ENCODE data around the gene RAPH1. TPM values are rescaled to one million over a fixed set of nuclear protein-coding genes. Genes with fewer than 3 reads are reported as not detected.

Gene RAPH1
- polyA plus RNA-seq, 1 donor (not counting 4 experiments of a cell fraction or from before 2014, with no cell fraction given): 2.9 TPM

DNA sequence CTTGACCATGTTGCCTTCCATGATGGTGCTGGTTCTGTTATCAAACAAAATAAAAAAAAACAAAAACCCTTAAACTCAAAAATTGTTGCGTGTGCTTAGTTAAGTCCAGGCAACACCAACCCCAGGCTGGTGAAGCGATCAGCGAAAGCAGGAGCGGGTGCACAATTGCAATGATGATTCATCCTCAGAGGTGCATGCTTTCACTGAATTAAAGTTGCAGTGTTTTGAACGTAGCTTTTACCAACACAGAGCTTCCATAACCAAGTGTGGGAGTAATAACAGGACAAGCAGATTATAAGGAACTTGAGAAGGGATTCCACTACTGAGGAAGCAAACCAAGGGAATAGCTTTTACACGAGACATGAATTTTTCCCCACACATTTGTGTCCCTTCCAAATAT, 39.7 kb upstream of the RAPH1 start:
- Histone ChIP-seq H3K4me1 (ENCODE audit: control insufficient read depth, extremely low read depth, insufficient read depth, low read length) (peaks cover 24% of the 10 kb centered on the region), H3K4me2 (ENCODE audit: control insufficient read depth, extremely low read depth, insufficient read depth, low read depth, low read length) (peak overlapping the region; percentile 78), H3K79me2 (ENCODE audit: control insufficient read depth, insufficient read depth, low read length) (no peaks in the 10 kb centered on the region), H3K9me1 (ENCODE audit: control insufficient read depth, extremely low read depth, insufficient read depth, low read length) (no peaks in the 10 kb centered on the region), H3K9me3 (ENCODE audit: control insufficient read depth, low read depth, low read length) (no peaks in the 10 kb centered on the region), H4K20me1 (ENCODE audit: control insufficient read depth, extremely low read depth, insufficient read depth, low read length) (no peaks in the 10 kb centered on the region), H3K36me3 (ENCODE audit: control insufficient read depth in 2 of 2, extremely low read depth in 1 of 2, insufficient read depth in 2 of 2, low read length in 2 of 2) (no peaks in the 10 kb centered on the region), H3K27me3 (ENCODE audit: control insufficient read depth, extremely low read depth, insufficient read depth, low read length) (no peaks in the 10 kb centered on the region), H3K9ac (ENCODE audit: control insufficient read depth, extremely low read depth, insufficient read depth, low read length) (peak overlapping the region; percentile 30), H3K4me3 (ENCODE audit: control insufficient read depth in 2 of 3, extremely low read depth in 1 of 3, insufficient read depth in 2 of 3, low read depth in 1 of 3, low read length in 3 of 3) (peak overlapping the region in 2 of 3 experiments; percentile 29 to 44), H2AFZ (ENCODE audit: control insufficient read depth, low read length) (peak overlapping the region; percentile 27), H3K27ac (ENCODE audit: control insufficient read depth, insufficient read depth, low read length) (peak overlapping the region; percentile 13)
- TF ChIP-seq, protein P1, sequence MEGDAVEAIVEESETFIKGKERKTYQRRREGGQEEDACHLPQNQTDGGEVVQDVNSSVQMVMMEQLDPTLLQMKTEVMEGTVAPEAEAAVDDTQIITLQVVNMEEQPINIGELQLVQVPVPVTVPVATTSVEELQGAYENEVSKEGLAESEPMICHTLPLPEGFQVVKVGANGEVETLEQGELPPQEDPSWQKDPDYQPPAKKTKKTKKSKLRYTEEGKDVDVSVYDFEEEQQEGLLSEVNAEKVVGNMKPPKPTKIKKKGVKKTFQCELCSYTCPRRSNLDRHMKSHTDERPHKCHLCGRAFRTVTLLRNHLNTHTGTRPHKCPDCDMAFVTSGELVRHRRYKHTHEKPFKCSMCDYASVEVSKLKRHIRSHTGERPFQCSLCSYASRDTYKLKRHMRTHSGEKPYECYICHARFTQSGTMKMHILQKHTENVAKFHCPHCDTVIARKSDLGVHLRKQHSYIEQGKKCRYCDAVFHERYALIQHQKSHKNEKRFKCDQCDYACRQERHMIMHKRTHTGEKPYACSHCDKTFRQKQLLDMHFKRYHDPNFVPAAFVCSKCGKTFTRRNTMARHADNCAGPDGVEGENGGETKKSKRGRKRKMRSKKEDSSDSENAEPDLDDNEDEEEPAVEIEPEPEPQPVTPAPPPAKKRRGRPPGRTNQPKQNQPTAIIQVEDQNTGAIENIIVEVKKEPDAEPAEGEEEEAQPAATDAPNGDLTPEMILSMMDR (optimal IDR thresholded peaks at IDR 0.05 in 1 of 3, IDR thresholded peaks at IDR 0.05 in 1 of 3, conservative IDR thresholded peaks at IDR 0.05 in 1 of 3; ENCODE audit: extremely low read depth in 1 of 3, insufficient read depth in 2 of 3, low read length in 3 of 3): no peak
- no peak for TF ChIP-seq EZH2 (IDR thresholded peaks at IDR 0.05; ENCODE audit: low read length)
- no peak for DNase-seq (ENCODE audit: low read depth, low spot score)
- peak; percentile 41 for FAIRE-seq
- dilution Hi-C loops (cut with MboI; ENCODE audit: extremely low pct_ligation_motif_present, low sequenced_read_pairs): no loop called here

DNA sequence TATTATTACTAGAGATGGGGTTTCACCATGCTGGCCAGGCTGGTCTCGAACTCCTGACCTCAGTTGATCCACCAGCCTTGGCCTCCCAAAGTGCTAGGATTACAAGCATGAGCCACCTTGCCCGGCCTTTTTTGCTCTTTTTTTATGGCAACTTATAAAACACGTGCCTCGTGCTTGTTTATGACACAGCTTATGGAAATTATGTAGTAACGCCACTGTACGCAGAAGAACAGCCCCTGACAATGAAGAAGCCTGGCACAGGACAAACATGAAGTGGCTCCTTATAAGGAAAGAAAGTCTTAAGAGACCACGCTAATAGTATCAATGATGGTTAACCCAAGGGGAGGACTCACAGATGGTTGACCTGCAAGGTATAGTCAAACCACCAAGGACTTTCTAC, 37.2 kb upstream of the RAPH1 start:
- Histone ChIP-seq H3K36me3 (ENCODE audit: control insufficient read depth in 2 of 2, extremely low read depth in 1 of 2, insufficient read depth in 2 of 2, low read length in 2 of 2) (no peaks in the 10 kb centered on the region), H2AFZ (ENCODE audit: control insufficient read depth, low read length) (no peak overlapping the region), H3K4me3 (ENCODE audit: control insufficient read depth in 2 of 3, extremely low read depth in 1 of 3, insufficient read depth in 2 of 3, low read depth in 1 of 3, low read length in 3 of 3) (no peak overlapping the region), H3K79me2 (ENCODE audit: control insufficient read depth, insufficient read depth, low read length) (no peaks in the 10 kb centered on the region), H3K9me1 (ENCODE audit: control insufficient read depth, extremely low read depth, insufficient read depth, low read length) (no peaks in the 10 kb centered on the region), H4K20me1 (ENCODE audit: control insufficient read depth, extremely low read depth, insufficient read depth, low read length) (no peaks in the 10 kb centered on the region), H3K27me3 (ENCODE audit: control insufficient read depth, extremely low read depth, insufficient read depth, low read length) (no peaks in the 10 kb centered on the region), H3K4me1 (ENCODE audit: control insufficient read depth, extremely low read depth, insufficient read depth, low read length) (peaks cover 7% of the 10 kb centered on the region), H3K27ac (ENCODE audit: control insufficient read depth, insufficient read depth, low read length) (no peak overlapping the region), H3K9me3 (ENCODE audit: control insufficient read depth, low read depth, low read length) (no peaks in the 10 kb centered on the region), H3K9ac (ENCODE audit: control insufficient read depth, extremely low read depth, insufficient read depth, low read length) (no peak overlapping the region), H3K4me2 (ENCODE audit: control insufficient read depth, extremely low read depth, insufficient read depth, low read depth, low read length) (no peak overlapping the region)
- dilution Hi-C loops (cut with MboI; ENCODE audit: extremely low pct_ligation_motif_present, low sequenced_read_pairs): no loop called here
- no peak for TF ChIP-seq EZH2 (IDR thresholded peaks at IDR 0.05; ENCODE audit: low read length)
- TF ChIP-seq, protein P1 (optimal IDR thresholded peaks at IDR 0.05 in 1 of 3, IDR thresholded peaks at IDR 0.05 in 1 of 3, conservative IDR thresholded peaks at IDR 0.05 in 1 of 3; ENCODE audit: extremely low read depth in 1 of 3, insufficient read depth in 2 of 3, low read length in 3 of 3): no peak
- DNase-seq (ENCODE audit: low read depth, low spot score) (no peak), FAIRE-seq (no peak)
